OCI-LY1 (cell line): ENCODE data around the gene C16orf74.

Source experiments
- CTCF ChIP-seq: fragments of 200-600 bp; sonication (generic), shearing (Covaris generic); IDR thresholded peaks from 2 replicates; pipeline ENCODE4 v1.5.1; 2017; ENCODE audit warnings: mild to moderate bottlenecking, antibody characterized with exemption, low read length, moderate library complexity, mixed read lengths
- EZH2 ChIP-seq: fragments of 200-600 bp; sonication (generic), shearing (Covaris generic); IDR thresholded peaks from 2 replicates; pipeline ENCODE4 v1.8.0; 2017; ENCODE audit warnings: borderline replicate concordance, mixed run types, mild to moderate bottlenecking, antibody characterized with exemption, low read length, moderate library complexity, mixed read lengths

- TF ChIP-seq CTCF (no peak), EZH2 (no peak)
These were observed 42.9 kb upstream of the C16orf74 start for GRCh38 chr16:85793662-85794298.
